CD14-positive monocyte (primary cell): ENCODE results near the gene WHRN. TPM values are rescaled to one million over a fixed set of nuclear protein-coding genes. Genes with fewer than 3 reads are reported as not detected.

Experiments used
- DNase-seq, 3 donors: peaks; one replicate each; pipeline ENCODE4 v3.0.0-alpha.2; 2011 to 2022
- H2AFZ ChIP-seq: 2 replicates; pipeline ENCODE4 v1.6.0; 2012; ENCODE audit warnings: mild to moderate bottlenecking, low read depth, low read length, inconsistent platforms; ENCODE audit not compliant: insufficient read depth, poor library complexity, severe bottlenecking
- H3K27ac ChIP-seq, 2 donors: 1 replicate in 1 of 2; 2 replicates in 1 of 2; pipeline ENCODE4 v1.5.1; 2012 to 2013; ENCODE audit warnings: low read length in 2 of 2, control low read depth in 1 of 2, inconsistent platforms in 1 of 2, low read depth in 1 of 2, mild to moderate bottlenecking in 1 of 2
- H3K27me3 ChIP-seq, 2 donors: one replicate each; pipeline versions ENCODE4 v1.6.0 to v1.6.1; 2011 to 2013; ENCODE audit warnings: low read length in 2 of 2; ENCODE audit not compliant: control insufficient read depth in 2 of 2, insufficient read depth in 2 of 2
- H3K36me3 ChIP-seq, 2 donors: replicated peaks in 1 of 2; 1 replicate in 1 of 2; 2 replicates in 1 of 2; pipeline versions ENCODE4 v1.5.1 to v1.6.1; 2012 to 2013; ENCODE audit warnings: low read length in 2 of 2, control low read depth in 1 of 2, inconsistent platforms in 1 of 2, mild to moderate bottlenecking in 1 of 2; ENCODE audit not compliant: insufficient read depth in 2 of 2, control insufficient read depth in 1 of 2
- H3K4me1 ChIP-seq, 2 donors: 1 replicate in 1 of 2; 2 replicates in 1 of 2; pipeline versions ENCODE4 v1.5.1 to v1.6.1; 2012 to 2013; ENCODE audit warnings: low read length in 2 of 2, control low read depth in 1 of 2, inconsistent platforms in 1 of 2, mild to moderate bottlenecking in 1 of 2, moderate library complexity in 1 of 2; ENCODE audit not compliant: insufficient read depth in 2 of 2, control insufficient read depth in 1 of 2
- H3K4me2 ChIP-seq: replicated peaks from 2 replicates; pipeline ENCODE3; 2012; ENCODE audit warnings: low read length, moderate library complexity, mild to moderate bottlenecking; ENCODE audit not compliant: poor library complexity, severe bottlenecking; ENCODE audit errors: extremely low read depth
- H3K4me3 ChIP-seq, 3 experiments: fragments of 200-600 bp in 1 of 3; sonication (generic) in 1 of 3; replicated peaks in 1 of 3; 1 replicate in 2 of 3; 2 replicates in 1 of 3; pipeline ENCODE4 v1.5.1; 2011 to 2013; ENCODE audit warnings: low read length in 3 of 3, mild to moderate bottlenecking in 3 of 3, control low read depth in 2 of 3, low read depth in 2 of 3, inconsistent platforms in 1 of 3, moderate library complexity in 1 of 3
- H3K79me2 ChIP-seq: 2 replicates; pipeline ENCODE4 v1.6.0; 2012; ENCODE audit warnings: mild to moderate bottlenecking, control low read depth, inconsistent platforms, low read length, moderate library complexity; ENCODE audit not compliant: insufficient read depth
- H3K9ac ChIP-seq: 2 replicates; pipeline ENCODE4 v1.6.0; 2017; ENCODE audit warnings: low read length, mild to moderate bottlenecking; ENCODE audit not compliant: insufficient read depth, poor library complexity, severe bottlenecking
- H3K9me3 ChIP-seq, 2 donors: replicated peaks in 1 of 2; 1 replicate in 1 of 2; 2 replicates in 1 of 2; pipeline versions ENCODE4 v1.5.1 to v1.6.1; 2012 to 2013; ENCODE audit warnings: low read length in 2 of 2, control low read depth in 1 of 2; ENCODE audit not compliant: control insufficient read depth in 1 of 2, insufficient read depth in 1 of 2
- H4K20me1 ChIP-seq: 2 replicates; pipeline ENCODE4 v1.6.0; 2012; ENCODE audit warnings: mild to moderate bottlenecking, low read length, control low read depth, moderate library complexity; ENCODE audit not compliant: insufficient read depth
- H3K27ac Mint-ChIP-seq, 7 donors: one replicate each; pipeline ENCODE4 v1.8.0; 2020; ENCODE audit warnings: mild to moderate bottlenecking in 7 of 7, mixed read lengths in 7 of 7, moderate library complexity in 6 of 7, inconsistent platforms in 2 of 7
- H3K27me3 Mint-ChIP-seq, 3 donors: one replicate each; pipeline ENCODE4 v1.8.0; 2021 to 2022; ENCODE audit warnings: low read depth in 3 of 3, mild to moderate bottlenecking in 3 of 3, mixed read lengths in 3 of 3, moderate library complexity in 3 of 3, inconsistent platforms in 1 of 3
- H3K36me3 Mint-ChIP-seq, 2 donors: one replicate each; pipeline ENCODE4 v1.8.0; 2020; ENCODE audit warnings: mixed read lengths in 2 of 2, inconsistent platforms in 1 of 2, mild to moderate bottlenecking in 1 of 2
- H3K4me1 Mint-ChIP-seq: one replicate; pipeline ENCODE4 v1.8.0; 2020; ENCODE audit warnings: mild to moderate bottlenecking, mixed read lengths
- H3K4me3 Mint-ChIP-seq, 2 donors: one replicate each; pipeline ENCODE4 v1.8.0; 2020; ENCODE audit warnings: mild to moderate bottlenecking in 2 of 2, mixed read lengths in 2 of 2, moderate library complexity in 1 of 2
- H3K9me3 Mint-ChIP-seq, 7 donors: one replicate each; pipeline ENCODE4 v1.8.0; 2020 to 2022; ENCODE audit warnings: mixed read lengths in 7 of 7, mild to moderate bottlenecking in 6 of 7, moderate library complexity in 6 of 7, inconsistent platforms in 2 of 7
- WGBS: methylation state at CpG from one replicate; pipeline ENCODE4 v1.1.5; 2013; ENCODE audit warnings: missing lambda C conversion rate; ENCODE audit not compliant: insufficient coverage; 5-methylcytosine and 5-hydroxymethylcytosine counted together
- intact Hi-C, 2 donors: fragments of 100-400 bp; cut with micrococcal nuclease; formaldehyde crosslinking; loops; one replicate each; pipeline versions ENCODE4 v1.15.0 to v1.15.1; 2023
- polyA plus RNA-seq, 3 donors: library from polyadenylated mRNA; depleted of rRNA in 1 of 3; unstranded in 2 of 3; stranded (reverse) in 1 of 3; fragments of 300-500 nt in 2 of 3; fragments of >200 nt in 1 of 3; fragmentation: Illumina TruSeq in 2 of 3; gene quantifications; 1 replicate in 2 of 3; 2 replicates in 1 of 3; pipeline ENCODE4 v1.2.3, GENCODE V29; 2012 to 2021
- TF ChIP-seq, protein P1 (sequence below): fragments of 200-600 bp; IDR thresholded peaks from one replicate; pipeline ENCODE4 v1.8.0; 2022; ENCODE audit warnings: antibody characterized with exemption, mild to moderate bottlenecking

The WHRN gene
- polyA plus RNA-seq, 3 donors: 0.13 to 0.59 (median 0.30) TPM

DNA sequence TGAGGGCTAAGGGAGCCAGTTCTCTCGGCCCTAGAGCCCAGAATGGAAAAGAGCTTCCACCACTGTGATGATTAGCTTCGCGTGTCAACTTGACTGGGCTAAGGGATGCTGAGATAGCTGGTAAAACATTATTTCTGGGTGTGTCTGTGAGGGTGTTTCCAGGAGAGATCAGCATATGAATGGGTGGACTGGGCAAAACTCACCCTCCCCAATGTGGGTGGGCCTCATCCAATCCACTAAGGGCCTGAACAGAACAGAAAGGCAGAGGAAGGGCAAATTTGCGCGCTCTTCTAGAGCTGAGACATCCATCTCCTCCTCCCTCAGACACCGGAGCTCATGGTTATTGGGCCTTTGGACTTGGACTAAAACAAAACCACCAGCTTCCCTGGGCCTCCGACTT is 96.6 kb downstream of the WHRN start:
- 96% methylated on average over 7 of the region's 7 CpGs for WGBS
- peak overlapping the region in 4 of 7 donors; percentile 26 to 72 (median 54) for H3K27ac Mint-ChIP-seq
- TF ChIP-seq, protein P1, sequence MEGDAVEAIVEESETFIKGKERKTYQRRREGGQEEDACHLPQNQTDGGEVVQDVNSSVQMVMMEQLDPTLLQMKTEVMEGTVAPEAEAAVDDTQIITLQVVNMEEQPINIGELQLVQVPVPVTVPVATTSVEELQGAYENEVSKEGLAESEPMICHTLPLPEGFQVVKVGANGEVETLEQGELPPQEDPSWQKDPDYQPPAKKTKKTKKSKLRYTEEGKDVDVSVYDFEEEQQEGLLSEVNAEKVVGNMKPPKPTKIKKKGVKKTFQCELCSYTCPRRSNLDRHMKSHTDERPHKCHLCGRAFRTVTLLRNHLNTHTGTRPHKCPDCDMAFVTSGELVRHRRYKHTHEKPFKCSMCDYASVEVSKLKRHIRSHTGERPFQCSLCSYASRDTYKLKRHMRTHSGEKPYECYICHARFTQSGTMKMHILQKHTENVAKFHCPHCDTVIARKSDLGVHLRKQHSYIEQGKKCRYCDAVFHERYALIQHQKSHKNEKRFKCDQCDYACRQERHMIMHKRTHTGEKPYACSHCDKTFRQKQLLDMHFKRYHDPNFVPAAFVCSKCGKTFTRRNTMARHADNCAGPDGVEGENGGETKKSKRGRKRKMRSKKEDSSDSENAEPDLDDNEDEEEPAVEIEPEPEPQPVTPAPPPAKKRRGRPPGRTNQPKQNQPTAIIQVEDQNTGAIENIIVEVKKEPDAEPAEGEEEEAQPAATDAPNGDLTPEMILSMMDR: no peak

DNA sequence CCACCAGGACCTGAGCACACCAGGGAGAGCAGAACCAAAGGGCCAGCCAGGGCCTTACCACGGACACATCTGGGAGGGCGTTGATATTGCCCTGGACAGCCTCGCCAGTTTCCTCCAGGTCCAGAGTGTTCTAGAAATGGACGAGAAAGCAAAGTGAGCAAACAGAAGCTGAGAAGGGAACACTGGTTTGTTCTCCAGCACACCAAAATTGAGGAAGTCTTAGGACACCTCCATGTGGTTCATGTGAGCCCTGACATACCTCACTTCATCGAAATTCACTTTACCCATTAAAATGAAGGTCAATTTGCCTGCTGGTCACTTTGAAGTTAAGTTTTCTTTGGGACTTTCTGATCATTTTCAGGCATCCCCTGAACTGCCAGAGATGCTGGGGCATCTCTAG is 97.4 kb downstream of the WHRN start:
- no peak overlapping the region for H3K9ac ChIP-seq
- no peak overlapping the region for H3K27ac ChIP-seq
- H4K20me1 ChIP-seq: no peaks in the 10 kb centered on the region
- TF ChIP-seq, protein P1: no peak
- peaks cover 14% of the 10 kb centered on the region for H3K4me1 Mint-ChIP-seq
- no peaks in the 10 kb centered on the region for H3K9me3 ChIP-seq
- no peaks in the 10 kb centered on the region for H3K9me3 Mint-ChIP-seq
- no peak overlapping the region for H3K4me2 ChIP-seq
- H3K27me3 Mint-ChIP-seq: peaks cover 0 to 6% (median 1%) of the 10 kb centered on the region in 3 donors
- peak overlapping the region in 2 of 7 donors; percentile 16 to 63 for H3K27ac Mint-ChIP-seq
- 80% methylated on average over 4 of the region's 5 CpGs for WGBS
- peaks cover 0 to 13% of the 10 kb centered on the region in 2 donors for H3K4me1 ChIP-seq
- intact Hi-C loops: loop anchor here (5.0 to 10.0 kb wide), 2 partner anchors 77 to 79 kb away; no protein-coding TSS in a partner anchor
- H3K36me3 ChIP-seq: no peaks in the 10 kb centered on the region
- no peaks in the 10 kb centered on the region for H3K79me2 ChIP-seq
- H3K4me3 Mint-ChIP-seq: no peak overlapping the region
- H3K27me3 ChIP-seq: no peaks in the 10 kb centered on the region
- DNase-seq: no peak
- H2AFZ ChIP-seq: no peak overlapping the region
- no peak overlapping the region for H3K4me3 ChIP-seq
- H3K36me3 Mint-ChIP-seq: no peaks in the 10 kb centered on the region

More for the DNA sequence above, 96.6 kb downstream of the WHRN start:
- peaks cover 14% of the 10 kb centered on the region for H3K4me1 Mint-ChIP-seq
- H3K27me3 ChIP-seq: no peaks in the 10 kb centered on the region
- H3K9ac ChIP-seq: no peak overlapping the region
- no peaks in the 10 kb centered on the region for H3K36me3 ChIP-seq
- H3K9me3 Mint-ChIP-seq: no peaks in the 10 kb centered on the region
- no peak overlapping the region for H3K4me3 ChIP-seq
- H2AFZ ChIP-seq: no peak overlapping the region
- no peaks in the 10 kb centered on the region for H3K79me2 ChIP-seq
- no peak overlapping the region for H3K4me2 ChIP-seq
- no peaks in the 10 kb centered on the region for H3K9me3 ChIP-seq
- peaks cover 0 to 6% (median 1%) of the 10 kb centered on the region in 3 donors for H3K27me3 Mint-ChIP-seq
- H3K4me1 ChIP-seq: peaks cover 1 to 17% of the 10 kb centered on the region in 2 donors
- intact Hi-C loops: loop anchor here (5.0 to 10.0 kb wide), 2 partner anchors 76 to 79 kb away; no protein-coding TSS in a partner anchor
- no peaks in the 10 kb centered on the region for H3K36me3 Mint-ChIP-seq
- no peaks in the 10 kb centered on the region for H4K20me1 ChIP-seq
- H3K4me3 Mint-ChIP-seq: no peak overlapping the region
- no peak for DNase-seq
- H3K27ac ChIP-seq: no peak overlapping the region
